Measurements from ENCODE around the gene KRABD2. TPM values are rescaled to one million over a fixed set of nuclear protein-coding genes. Genes with fewer than 3 reads are reported as not detected.

The KRABD2 gene

GRCh38 chr17:8327303-8327649 lies 49.2 kb downstream of the KRABD2 start:
- H3K27ac Mint-ChIP-seq, result no peak overlapping the region
- H3K4me3 Mint-ChIP-seq, result peak overlapping the region; percentile 75
- peaks cover 46% of the 10 kb centered on the region for H3K27me3 Mint-ChIP-seq
- no peaks in the 10 kb centered on the region for H3K36me3 Mint-ChIP-seq
- DNase-seq, result no peak
- H3K4me1 Mint-ChIP-seq, result peaks cover 13% of the 10 kb centered on the region
- no peaks in the 10 kb centered on the region for H3K9me3 Mint-ChIP-seq

Other genes starting within 250 kb of the KRABD2 start
- gene PER1, start 224.3 kb downstream of the KRABD2 start, total RNA-seq, result 10 to 100 TPM; 55.7 to 56.1 TPM
- 10 to 100 TPM; 27.7 to 28.4 TPM for gene VAMP2, start 213.8 kb downstream of the KRABD2 start, total RNA-seq
- 10 to 100 TPM; 26.0 to 26.3 TPM for gene TMEM107, start 200.3 kb downstream of the KRABD2 start, total RNA-seq
- gene BORCS6, start 186.5 kb downstream of the KRABD2 start, total RNA-seq, result 1 to 10 TPM; 5.1 to 5.2 TPM
- 100 to 1,000 TPM; 177 to 181 TPM for gene AURKB, start 166.1 kb downstream of the KRABD2 start, total RNA-seq
- 10 to 100 TPM; 45.4 to 45.7 TPM for gene CTC1, start 128.6 kb downstream of the KRABD2 start, total RNA-seq
- 100 to 1,000 TPM; 187 to 192 TPM for gene PFAS, start 127.4 kb downstream of the KRABD2 start, total RNA-seq
- gene RANGRF, start 88.0 kb downstream of the KRABD2 start, total RNA-seq, result 10 to 100 TPM; 55.1 to 55.3 TPM
- gene SLC25A35, start 81.3 kb downstream of the KRABD2 start, total RNA-seq, result 1 to 10 TPM; 1.4 to 2.1 TPM
- gene ARHGEF15, start 66.5 kb downstream of the KRABD2 start, total RNA-seq, result not detected
- gene ODF4, start 36.9 kb downstream of the KRABD2 start, total RNA-seq, result not detected
- gene RPL26, start 6.5 kb upstream of the KRABD2 start, total RNA-seq, result 1,000 to 10,000 TPM; 2,835 to 2,863 TPM
- gene RNF222, start 21.1 kb upstream of the KRABD2 start, total RNA-seq, result under 1 TPM; 0.14 to 0.22 TPM
- gene NDEL1, start 59.2 kb upstream of the KRABD2 start, total RNA-seq, result 10 to 100 TPM; 37.5 to 47.8 TPM

All from activated naive CD8-positive, alpha-beta T cell treated with anti-CD3 and anti-CD28 coated beads for 36 hours (primary cell).